BJ (cell line): ENCODE data around the gene PKP2. TPM values are rescaled to one million over a fixed set of nuclear protein-coding genes. Genes with fewer than 3 reads are reported as not detected.

Experiments
- CTCF ChIA-PET: fragments of 350-600 bp; formaldehyde crosslinking; extraction: SDS; loops from one replicate; lab custom pipeline; 2021; ENCODE audit warnings: antibody characterized with exemption, inconsistent platforms; lab: Yijun Ruan, JAX
- POLR2A ChIA-PET: fragments of 300-600 bp; sonication (Branson Sonifier 250); formaldehyde crosslinking; extraction: SDS; loops from one replicate; lab custom pipeline; 2021; ENCODE audit warnings: antibody characterized with exemption; lab: Charles Lee
- DNase-seq: peaks from one replicate; pipeline ENCODE4 v3.0.0-alpha.2; 2011; ENCODE audit warnings: low read depth
- H3K27me3 ChIP-seq: 2 replicates; pipeline ENCODE4 v1.6.0; 2011; ENCODE audit warnings: low read length; ENCODE audit not compliant: control insufficient read depth, insufficient read depth
- H3K36me3 ChIP-seq: 2 replicates; pipeline ENCODE4 v1.5.1; 2011; ENCODE audit warnings: low read length; ENCODE audit not compliant: control insufficient read depth, insufficient read depth
- H3K4me3 ChIP-seq: 2 replicates; pipeline ENCODE4 v1.5.1; 2011; ENCODE audit warnings: low read depth, mild to moderate bottlenecking, control low read depth, low read length
- polyA plus RNA-seq: library from polyadenylated mRNA; depleted of rRNA; stranded (reverse); fragments of >200 nt; gene quantifications from 2 replicates; pipeline ENCODE4 v1.2.3, GENCODE V29; 2011
- TF ChIP-seq, protein P1 (sequence below): IDR thresholded peaks from 2 replicates; pipeline ENCODE4 v1.5.1; 2011; ENCODE audit warnings: low read depth, mild to moderate bottlenecking, control low read depth, inconsistent platforms, low read length, moderate library complexity; ENCODE audit not compliant: insufficient read depth

The PKP2 gene
- polyA plus RNA-seq, 1 experiment: 0.04 TPM

DNA sequence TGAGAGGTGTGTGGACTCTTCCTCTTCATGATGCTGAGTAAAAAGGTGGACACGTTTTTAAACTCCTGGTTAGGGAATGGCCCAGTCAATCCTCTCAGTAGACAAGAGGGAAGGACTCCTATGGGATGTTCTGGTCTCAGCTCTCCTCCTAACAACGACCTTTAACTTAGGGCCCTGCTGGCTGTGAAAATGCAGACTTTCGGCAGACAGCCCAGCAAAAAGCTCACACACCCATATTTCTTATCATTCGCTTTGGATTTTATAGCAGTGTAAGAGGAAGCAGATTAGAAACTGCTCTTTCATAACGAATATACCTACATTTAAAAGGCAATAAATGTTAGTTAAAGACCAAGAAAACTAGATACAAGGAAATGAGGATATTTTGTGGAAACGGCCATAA, 122.9 kb downstream of the PKP2 start:
- ChIA-PET CTCF (interaction anchor here (1.9 kb wide), 1 partner anchor 17 kb away, joined by 6 read pairs; no protein-coding TSS in a partner anchor), POLR2A (no interaction called here)
- TF ChIP-seq, protein P1, sequence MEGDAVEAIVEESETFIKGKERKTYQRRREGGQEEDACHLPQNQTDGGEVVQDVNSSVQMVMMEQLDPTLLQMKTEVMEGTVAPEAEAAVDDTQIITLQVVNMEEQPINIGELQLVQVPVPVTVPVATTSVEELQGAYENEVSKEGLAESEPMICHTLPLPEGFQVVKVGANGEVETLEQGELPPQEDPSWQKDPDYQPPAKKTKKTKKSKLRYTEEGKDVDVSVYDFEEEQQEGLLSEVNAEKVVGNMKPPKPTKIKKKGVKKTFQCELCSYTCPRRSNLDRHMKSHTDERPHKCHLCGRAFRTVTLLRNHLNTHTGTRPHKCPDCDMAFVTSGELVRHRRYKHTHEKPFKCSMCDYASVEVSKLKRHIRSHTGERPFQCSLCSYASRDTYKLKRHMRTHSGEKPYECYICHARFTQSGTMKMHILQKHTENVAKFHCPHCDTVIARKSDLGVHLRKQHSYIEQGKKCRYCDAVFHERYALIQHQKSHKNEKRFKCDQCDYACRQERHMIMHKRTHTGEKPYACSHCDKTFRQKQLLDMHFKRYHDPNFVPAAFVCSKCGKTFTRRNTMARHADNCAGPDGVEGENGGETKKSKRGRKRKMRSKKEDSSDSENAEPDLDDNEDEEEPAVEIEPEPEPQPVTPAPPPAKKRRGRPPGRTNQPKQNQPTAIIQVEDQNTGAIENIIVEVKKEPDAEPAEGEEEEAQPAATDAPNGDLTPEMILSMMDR: no peak
- Histone ChIP-seq H3K36me3 (no peaks in the 10 kb centered on the region), H3K4me3 (no peak overlapping the region), H3K27me3 (no peaks in the 10 kb centered on the region)
- no peak for DNase-seq

DNA sequence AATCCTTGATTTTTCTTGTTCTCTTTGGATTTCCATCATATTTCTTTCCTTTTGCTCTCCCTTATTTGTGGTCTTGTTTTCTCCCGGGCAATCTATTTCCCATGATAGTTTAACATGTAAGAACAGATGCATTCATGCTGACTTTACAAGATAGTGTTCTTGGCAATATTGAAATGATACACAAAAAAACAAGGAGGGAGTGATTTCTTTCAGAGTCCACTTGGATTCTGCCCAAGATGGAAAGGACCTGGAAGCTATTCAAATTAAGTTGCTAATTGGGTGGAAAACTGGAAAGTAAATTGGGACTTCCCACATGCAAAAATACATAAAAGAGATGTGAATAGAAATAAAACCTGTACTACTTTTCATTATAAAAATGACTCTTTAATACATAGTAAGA, 126.4 kb downstream of the PKP2 start:
- H3K4me3 ChIP-seq: no peak overlapping the region
- H3K27me3 ChIP-seq: no peaks in the 10 kb centered on the region
- DNase-seq: no peak
- ChIA-PET CTCF (no interaction called here), POLR2A (interaction anchor here (0.6 kb wide), 1 partner anchor 8 kb away, joined by 3 read pairs; no protein-coding TSS in a partner anchor)
- TF ChIP-seq, protein P1: no peak
- H3K36me3 ChIP-seq: no peaks in the 10 kb centered on the region

DNA sequence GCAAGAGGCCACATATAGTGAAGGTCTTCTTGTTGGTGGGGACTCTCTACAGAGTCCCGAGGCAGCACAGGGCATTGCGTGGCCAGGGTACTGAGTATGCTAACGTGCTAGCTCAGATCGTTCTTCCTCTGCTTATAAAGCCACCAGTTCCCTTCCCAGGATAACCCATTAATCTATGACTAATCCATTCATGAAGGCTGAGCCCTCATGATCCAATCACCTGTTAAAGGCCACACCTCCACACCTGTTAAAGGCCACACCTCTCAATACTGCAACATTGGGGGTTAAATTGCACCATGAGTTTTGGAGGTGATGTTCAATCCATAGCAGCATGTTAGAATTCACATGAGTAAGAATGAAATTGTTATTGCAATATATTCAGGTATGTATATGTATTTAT, 128.1 kb downstream of the PKP2 start:
- DNase-seq: no peak
- ChIA-PET POLR2A (no interaction called here), CTCF (no interaction called here)
- Histone ChIP-seq H3K4me3 (no peak overlapping the region), H3K36me3 (no peaks in the 10 kb centered on the region), H3K27me3 (no peaks in the 10 kb centered on the region)
- TF ChIP-seq, protein P1: no peak

DNA sequence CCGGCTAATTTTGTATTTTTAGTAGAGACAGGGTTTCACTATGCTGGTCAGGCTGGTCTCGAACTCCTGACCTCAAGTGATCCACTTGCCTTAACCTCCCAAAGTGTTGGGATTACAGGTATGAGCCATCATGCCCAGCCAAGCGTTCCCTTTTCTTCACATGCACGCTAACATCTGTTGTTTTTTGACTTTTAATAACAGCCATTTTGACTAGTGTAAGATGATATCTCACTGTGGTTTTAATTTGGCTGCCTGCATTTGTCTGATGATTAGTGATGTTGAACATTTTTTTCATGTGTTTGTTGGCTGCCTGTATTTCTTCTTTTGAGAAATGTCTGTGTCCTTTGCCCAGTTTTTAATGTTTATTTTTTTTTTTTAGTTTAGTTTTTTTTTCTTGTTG, 130.7 kb downstream of the PKP2 start:
- TF ChIP-seq, protein P1: no peak
- Histone ChIP-seq H3K4me3 (no peak overlapping the region), H3K27me3 (peaks cover 2% of the 10 kb centered on the region), H3K36me3 (no peaks in the 10 kb centered on the region)
- no peak for DNase-seq
- POLR2A ChIA-PET: no interaction called here
- CTCF ChIA-PET: interaction anchor here (2.3 kb wide), 1 partner anchor 10 kb away, joined by 8 read pairs; the partner anchor contains the start of gene YARS2

DNA sequence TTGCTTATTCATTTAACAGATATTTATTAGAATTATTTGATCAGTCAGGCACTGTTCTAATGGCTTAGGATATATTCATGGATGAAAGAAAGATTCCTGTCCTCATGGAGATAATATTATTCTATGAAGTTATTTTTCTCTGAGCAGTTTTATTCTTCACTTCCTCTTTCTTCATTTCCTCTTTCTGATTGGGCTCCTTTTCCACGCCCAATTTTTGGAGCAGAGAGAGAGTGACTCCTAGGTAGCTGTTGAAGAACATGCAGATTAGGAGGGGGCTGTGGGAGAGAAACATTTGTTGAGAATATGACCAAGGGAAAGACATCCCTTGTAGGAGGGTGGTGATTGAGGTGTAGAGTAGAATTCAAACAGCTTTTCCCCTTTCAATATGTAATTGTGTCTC, 134.9 kb downstream of the PKP2 start:
- Histone ChIP-seq H3K36me3 (no peaks in the 10 kb centered on the region), H3K4me3 (no peak overlapping the region), H3K27me3 (peaks cover 2% of the 10 kb centered on the region)
- TF ChIP-seq, protein P1: no peak
- POLR2A ChIA-PET: interaction anchor here (0.6 kb wide), 2 partner anchors 8 to 38 kb away, joined by 3 to 4 read pairs; no protein-coding TSS in a partner anchor
- no peak for DNase-seq
- CTCF ChIA-PET: no interaction called here
